ENCODE results near the gene PHACTR1.

DNA sequence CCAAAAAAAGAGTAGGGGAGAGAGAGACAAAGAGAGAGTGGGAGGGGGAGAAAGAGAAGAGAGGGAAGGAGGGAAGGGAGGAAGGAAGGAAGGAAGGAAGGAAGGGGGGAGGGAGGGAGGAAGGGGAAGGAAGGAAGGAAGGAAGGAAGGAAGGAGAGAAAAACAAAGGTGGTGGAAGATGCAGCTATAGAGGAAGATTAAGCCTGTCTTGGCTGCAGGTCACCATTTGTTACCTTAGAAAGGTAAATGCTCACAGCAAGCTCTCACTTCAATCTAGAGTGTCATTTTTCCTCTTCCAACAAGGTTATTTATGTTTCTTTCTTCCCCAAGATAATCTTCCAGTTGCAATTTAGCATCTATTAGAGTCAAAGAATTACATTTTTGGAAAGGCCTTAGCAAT is 284.0 kb downstream of the PHACTR1 start:
- TF ChIP-seq ZNF75A (CRISPR knock-in tag; IDR thresholded peaks at IDR 0.05): no peak
- no peak for TF ChIP-seq BRCA1 (IDR thresholded peaks at IDR 0.05)
- no peak for TF ChIP-seq BRCA1 (CRISPR knock-in tag; IDR thresholded peaks at IDR 0.05)
- TF ChIP-seq, protein P1, sequence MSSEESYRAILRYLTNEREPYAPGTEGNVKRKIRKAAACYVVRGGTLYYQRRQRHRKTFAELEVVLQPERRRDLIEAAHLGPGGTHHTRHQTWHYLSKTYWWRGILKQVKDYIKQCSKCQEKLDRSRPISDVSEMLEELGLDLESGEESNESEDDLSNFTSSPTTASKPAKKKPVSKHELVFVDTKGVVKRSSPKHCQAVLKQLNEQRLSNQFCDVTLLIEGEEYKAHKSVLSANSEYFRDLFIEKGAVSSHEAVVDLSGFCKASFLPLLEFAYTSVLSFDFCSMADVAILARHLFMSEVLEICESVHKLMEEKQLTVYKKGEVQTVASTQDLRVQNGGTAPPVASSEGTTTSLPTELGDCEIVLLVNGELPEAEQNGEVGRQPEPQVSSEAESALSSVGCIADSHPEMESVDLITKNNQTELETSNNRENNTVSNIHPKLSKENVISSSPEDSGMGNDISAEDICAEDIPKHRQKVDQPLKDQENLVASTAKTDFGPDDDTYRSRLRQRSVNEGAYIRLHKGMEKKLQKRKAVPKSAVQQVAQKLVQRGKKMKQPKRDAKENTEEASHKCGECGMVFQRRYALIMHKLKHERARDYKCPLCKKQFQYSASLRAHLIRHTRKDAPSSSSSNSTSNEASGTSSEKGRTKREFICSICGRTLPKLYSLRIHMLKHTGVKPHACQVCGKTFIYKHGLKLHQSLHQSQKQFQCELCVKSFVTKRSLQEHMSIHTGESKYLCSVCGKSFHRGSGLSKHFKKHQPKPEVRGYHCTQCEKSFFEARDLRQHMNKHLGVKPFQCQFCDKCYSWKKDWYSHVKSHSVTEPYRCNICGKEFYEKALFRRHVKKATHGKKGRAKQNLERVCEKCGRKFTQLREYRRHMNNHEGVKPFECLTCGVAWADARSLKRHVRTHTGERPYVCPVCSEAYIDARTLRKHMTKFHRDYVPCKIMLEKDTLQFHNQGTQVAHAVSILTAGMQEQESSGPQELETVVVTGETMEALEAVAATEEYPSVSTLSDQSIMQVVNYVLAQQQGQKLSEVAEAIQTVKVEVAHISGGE (CRISPR knock-in tag; IDR thresholded peaks at IDR 0.05): no peak
- TF ChIP-seq SIN3A (IDR thresholded peaks at IDR 0.05; ENCODE audit: borderline replicate concordance in 2 of 2, control insufficient read depth in 1 of 2, low read depth in 2 of 2, low read length in 2 of 2): no peak
- TF ChIP-seq CHCHD3 (CRISPR knock-in tag; IDR thresholded peaks at IDR 0.05): no peak
